ENCODE data around the gene GSG1L. TPM values are rescaled to one million over a fixed set of nuclear protein-coding genes. Genes with fewer than 3 reads are reported as not detected.

The GSG1L gene
- polyA plus RNA-seq, 3 donors = 0.75 to 0.96 (median 0.77) TPM

- DNase-seq (ENCODE audit: extremely low read depth in 1 of 11, low read depth in 9 of 11, low spot score in 4 of 11) = no peak
Observed at GRCh38 chr16:28041615-28042014, 21.9 kb downstream of the GSG1L start.

- DNase-seq (ENCODE audit: extremely low read depth in 1 of 11, low read depth in 9 of 11, low spot score in 4 of 11) = no peak
Observed at GRCh38 chr16:28040039-28040438, 23.5 kb downstream of the GSG1L start.

DNA sequence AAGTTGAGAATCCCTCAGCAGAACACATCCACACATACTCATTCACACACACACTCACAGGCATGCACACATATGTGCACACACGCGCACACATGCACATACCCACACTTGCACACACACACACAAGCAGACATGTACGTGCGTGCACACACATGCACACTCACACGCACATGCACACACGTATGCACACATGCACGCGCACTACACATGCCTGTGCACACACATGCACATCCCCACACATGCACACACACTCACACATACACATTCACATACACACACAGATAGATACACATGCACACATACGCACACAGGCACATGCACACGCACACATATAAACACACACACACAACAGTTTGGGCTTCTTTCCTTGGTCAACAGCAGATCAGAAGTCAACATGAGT is 24.0 kb downstream of the GSG1L start:
- no peak for DNase-seq (ENCODE audit: extremely low read depth in 1 of 11, low read depth in 9 of 11, low spot score in 4 of 11)

DNA sequence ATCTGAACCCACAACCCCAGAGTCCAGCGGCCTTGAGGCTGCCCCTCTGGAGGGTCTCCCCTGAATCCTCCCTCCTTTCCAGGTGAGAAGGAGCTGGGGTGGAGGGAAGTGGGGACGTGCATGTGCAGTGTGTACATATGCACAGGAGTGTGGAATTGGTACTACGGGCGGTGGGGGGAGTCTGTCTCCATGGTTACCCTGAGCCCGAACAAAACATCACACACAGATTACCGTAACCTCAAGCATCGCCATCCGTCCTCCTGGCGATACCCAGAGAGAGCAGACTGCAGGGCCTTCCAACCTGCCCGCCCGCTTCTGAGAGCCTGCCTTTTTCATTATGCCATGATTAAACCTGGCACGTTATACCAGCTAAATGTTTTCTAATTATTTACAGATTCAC is 25.1 kb downstream of the GSG1L start:
- no peak for DNase-seq (ENCODE audit: extremely low read depth in 1 of 11, low read depth in 9 of 11, low spot score in 4 of 11)

GRCh38 chr16:28035866-28036393 is 27.6 kb downstream of the GSG1L start:
- DNase-seq (ENCODE audit: extremely low read depth in 1 of 11, low read depth in 9 of 11, low spot score in 4 of 11) = no peak

DNA sequence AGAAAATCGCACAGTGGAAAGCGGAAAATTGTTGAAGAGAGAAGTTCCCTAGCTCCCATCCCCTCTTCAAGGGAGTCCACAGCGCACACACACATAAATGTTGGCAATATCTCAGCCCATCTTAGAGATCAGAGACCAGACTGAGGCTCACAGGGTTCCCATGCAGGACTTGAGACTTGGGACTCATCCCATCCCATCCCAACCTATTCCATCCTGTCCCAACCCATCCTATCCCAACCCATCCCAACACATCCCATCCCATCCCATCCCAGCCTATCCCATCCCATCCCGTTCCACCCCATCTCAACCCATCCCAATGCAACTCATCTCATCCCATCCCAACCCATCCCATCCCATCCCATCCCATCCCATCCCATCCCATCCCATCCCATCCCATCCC is 29.6 kb downstream of the GSG1L start:
- DNase-seq (ENCODE audit: extremely low read depth in 1 of 11, low read depth in 9 of 11, low spot score in 4 of 11) = no peak

- no peak for DNase-seq (ENCODE audit: extremely low read depth in 1 of 11, low read depth in 9 of 11, low spot score in 4 of 11)
Observed at GRCh38 chr16:28029387-28030002, 34.0 kb downstream of the GSG1L start.

DNA sequence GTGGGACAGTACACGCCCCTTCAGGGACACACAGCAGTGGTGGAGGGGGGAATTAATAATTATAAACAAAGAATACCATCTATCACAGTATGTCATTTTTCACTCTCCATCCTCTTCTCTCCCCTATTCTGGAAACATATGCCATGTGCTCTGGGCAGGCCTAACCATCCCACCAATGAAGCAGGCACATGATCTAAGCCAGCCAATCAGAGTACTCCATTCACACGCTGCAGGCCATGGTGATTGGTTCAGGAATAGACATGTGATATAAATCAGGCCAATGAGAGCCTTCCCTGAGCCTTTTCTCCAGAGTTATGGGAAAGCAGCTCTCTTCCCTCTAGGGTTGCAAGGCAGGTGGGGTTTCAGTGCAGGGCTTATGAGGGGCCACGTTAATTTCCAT is 36.5 kb downstream of the GSG1L start:
- no peak for DNase-seq (ENCODE audit: extremely low read depth in 1 of 11, low read depth in 9 of 11, low spot score in 4 of 11)

- DNase-seq (ENCODE audit: extremely low read depth in 1 of 11, low read depth in 9 of 11, low spot score in 4 of 11) = no peak
Observed at GRCh38 chr16:28025631-28026030, 37.9 kb downstream of the GSG1L start.

DNA sequence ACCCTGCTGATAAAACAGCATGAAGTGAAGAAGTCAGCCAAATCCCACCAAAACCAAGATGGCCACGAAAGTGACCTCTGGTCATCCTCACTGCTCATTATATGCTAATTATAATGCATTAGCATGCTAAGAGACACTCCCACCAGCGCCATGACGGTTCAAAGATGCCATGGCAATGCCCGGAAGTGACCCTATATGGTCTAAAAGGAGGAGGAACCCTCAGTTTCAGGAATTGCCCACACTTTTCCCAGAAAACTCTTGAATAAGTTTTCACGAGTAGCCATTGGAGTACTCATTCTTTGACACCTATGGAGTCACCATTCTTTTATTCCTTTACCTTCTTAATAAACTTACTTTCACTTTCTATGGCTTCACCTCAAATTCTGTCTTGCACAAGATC is 44.3 kb downstream of the GSG1L start:
- DNase-seq (ENCODE audit: extremely low read depth in 1 of 11, low read depth in 9 of 11, low spot score in 4 of 11) = no peak

DNA sequence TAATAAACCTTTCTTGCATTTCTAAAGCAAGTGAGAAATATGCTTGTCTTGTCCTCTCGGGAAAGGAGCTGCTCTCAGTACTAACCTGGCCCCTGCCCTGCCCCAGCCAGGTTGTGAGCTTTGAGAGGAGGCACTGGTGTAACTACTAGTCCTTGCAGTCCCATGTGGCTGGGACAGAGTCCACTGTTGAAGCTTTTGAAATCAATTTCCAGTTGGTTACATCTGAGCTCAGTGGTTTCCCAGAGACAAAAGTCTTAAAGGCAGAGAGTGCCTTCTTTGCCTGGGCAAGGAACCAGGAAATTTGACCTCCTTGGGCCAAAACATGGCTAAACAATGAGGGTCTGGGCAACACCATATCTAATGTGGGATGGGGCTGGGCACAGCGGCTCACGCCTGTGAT is 48.7 kb downstream of the GSG1L start:
- DNase-seq (ENCODE audit: extremely low read depth in 1 of 11, low read depth in 9 of 11, low spot score in 4 of 11) = no peak

- no peak for DNase-seq (ENCODE audit: extremely low read depth in 1 of 11, low read depth in 9 of 11, low spot score in 4 of 11)
Observed at GRCh38 chr16:28013878-28014277, 49.6 kb downstream of the GSG1L start.

DNA sequence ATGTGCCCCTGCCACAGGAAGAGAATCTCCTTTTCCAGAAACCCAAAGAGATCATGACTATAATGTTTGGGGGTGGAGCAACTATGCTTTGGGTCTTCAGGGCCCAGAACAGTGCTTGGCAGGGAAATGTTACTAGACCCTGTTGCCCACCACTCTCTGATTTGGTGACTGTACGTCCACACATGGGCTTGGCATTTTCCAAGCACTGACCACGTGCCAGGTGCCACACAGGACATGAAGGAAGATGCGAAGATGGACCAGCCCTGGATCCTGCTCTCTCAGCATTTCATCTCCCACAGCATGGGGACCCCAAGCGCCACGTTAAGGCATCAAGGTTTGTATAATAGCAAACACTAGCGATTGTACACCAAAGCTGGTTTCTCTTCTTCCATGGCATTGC is 50.1 kb downstream of the GSG1L start:
- no peak for DNase-seq (ENCODE audit: extremely low read depth in 1 of 11, low read depth in 9 of 11, low spot score in 4 of 11)

- DNase-seq (ENCODE audit: extremely low read depth in 1 of 11, low read depth in 9 of 11, low spot score in 4 of 11) = peak; percentile 31 to 89 (median 73)
Observed at GRCh38 chr16:28011971-28012445, 51.5 kb downstream of the GSG1L start.

DNA sequence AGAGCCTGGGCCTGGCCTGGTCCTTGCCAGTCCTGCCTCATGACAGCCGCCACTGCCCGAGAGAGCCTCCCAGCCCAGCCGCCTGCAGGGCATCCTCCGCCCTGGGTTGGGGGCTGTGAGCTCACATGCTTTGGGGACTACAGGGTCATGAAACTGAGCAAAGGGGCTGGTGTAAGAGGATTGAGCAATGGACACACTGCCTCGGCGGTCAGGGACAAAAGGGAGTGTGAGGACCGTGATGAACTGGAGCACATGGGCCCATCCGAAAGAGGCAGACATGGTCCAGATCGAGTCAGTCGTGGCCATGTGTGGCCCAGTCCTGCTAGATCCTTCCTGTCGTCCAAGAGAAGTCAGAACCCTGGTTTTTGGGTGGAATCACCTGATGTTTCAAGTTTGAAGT is 52.3 kb downstream of the GSG1L start:
- no peak for DNase-seq (ENCODE audit: extremely low read depth in 1 of 11, low read depth in 9 of 11, low spot score in 4 of 11)

DNA sequence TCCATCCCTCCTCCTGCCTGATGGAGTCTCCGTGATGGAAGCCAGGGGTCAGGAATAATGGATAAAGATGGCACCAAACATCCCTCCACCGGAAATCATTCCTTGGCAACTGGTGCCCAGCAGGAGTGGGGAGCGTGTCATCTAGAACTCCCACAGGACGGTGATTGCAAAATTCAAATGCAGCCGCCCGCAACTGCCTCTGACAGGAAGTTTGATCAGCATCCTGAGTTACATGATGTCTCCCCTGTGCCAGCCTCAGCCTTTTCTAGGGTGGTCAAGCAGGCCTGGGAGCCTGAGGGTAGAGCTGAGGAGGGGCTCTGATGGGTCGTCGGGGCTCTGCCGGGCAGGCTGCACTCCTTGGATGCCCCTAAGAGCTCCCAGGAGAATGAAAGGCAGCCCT is 52.8 kb downstream of the GSG1L start:
- DNase-seq (ENCODE audit: extremely low read depth in 1 of 11, low read depth in 9 of 11, low spot score in 4 of 11) = no peak

- no peak for DNase-seq (ENCODE audit: extremely low read depth in 1 of 11, low read depth in 9 of 11, low spot score in 4 of 11)
Observed at GRCh38 chr16:28009586-28010373, 53.7 kb downstream of the GSG1L start.

GRCh38 chr16:28003923-28004322 is 59.6 kb downstream of the GSG1L start:
- DNase-seq (ENCODE audit: extremely low read depth in 1 of 11, low read depth in 9 of 11, low spot score in 4 of 11) = no peak

DNA sequence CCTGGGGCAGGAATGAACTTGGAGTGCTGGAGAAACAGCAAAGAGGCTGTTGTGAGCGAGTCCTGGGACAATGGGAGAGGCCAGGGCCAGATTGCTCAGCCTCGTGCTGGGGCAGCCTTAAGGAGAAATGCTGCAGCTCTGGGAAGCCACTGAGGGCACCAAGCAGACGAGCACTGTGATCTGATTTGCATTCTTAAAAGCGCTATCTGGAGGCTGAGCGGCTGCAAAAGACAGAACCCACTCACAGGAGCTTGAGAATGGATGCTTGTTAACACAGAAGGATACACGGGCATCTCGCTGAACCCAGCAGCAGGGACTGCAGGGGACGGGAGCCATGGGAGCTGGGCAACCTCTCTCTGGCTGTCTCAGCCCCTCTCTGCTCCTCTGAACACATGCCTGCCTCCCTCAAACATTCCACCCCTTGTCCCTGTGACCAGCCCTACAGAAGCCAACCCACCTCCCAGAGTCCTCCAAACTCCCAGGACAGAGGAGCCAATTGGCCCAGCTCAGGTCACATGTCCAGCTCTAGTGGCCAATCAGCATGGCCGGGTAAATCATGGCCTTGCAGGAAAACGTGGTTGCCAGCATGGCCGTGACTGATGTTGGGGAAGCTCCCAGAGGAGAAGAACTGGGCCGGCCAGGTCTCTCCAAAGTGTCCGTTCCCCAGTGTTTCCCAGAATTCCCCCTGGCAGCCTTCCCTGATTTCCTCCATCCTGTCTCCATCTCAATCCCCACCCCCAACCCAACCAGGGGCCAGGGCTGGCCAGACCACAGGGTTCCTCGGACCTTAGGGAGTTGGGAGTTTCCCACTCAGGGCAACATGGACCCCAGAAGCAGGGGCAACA is 60.3 kb downstream of the GSG1L start:
- DNase-seq (ENCODE audit: extremely low read depth in 1 of 11, low read depth in 9 of 11, low spot score in 4 of 11) = no peak

- DNase-seq (ENCODE audit: extremely low read depth in 1 of 11, low read depth in 9 of 11, low spot score in 4 of 11) = no peak
Observed at GRCh38 chr16:28001642-28002041, 61.9 kb downstream of the GSG1L start.

Measured in renal cortex interstitium (tissue), 11 donors.